Ishikawa (cell line): ENCODE results near the gene NAP1L5.

Experiments
- CEBPB ChIP-seq: IDR thresholded peaks from 2 replicates; pipeline ENCODE4 v1.6.1; 2012
- CREB1 ChIP-seq: IDR thresholded peaks from 2 replicates; pipeline ENCODE4 v1.6.1; 2012; ENCODE audit warnings: low read depth
- EGR1 ChIP-seq: IDR thresholded peaks from 2 replicates; pipeline ENCODE4 v1.6.1; 2012
- EP300 ChIP-seq: IDR thresholded peaks from 2 replicates; pipeline ENCODE4 v1.6.1; 2012; ENCODE audit warnings: borderline replicate concordance
- FOXM1 ChIP-seq: IDR thresholded peaks from 2 replicates; pipeline ENCODE4 v1.6.1; 2012; ENCODE audit warnings: low read depth, borderline replicate concordance
- NFIC ChIP-seq: IDR thresholded peaks from 2 replicates; pipeline ENCODE4 v1.6.1; 2012
- RAD21 ChIP-seq: IDR thresholded peaks from 2 replicates; pipeline ENCODE4 v1.6.1; 2012; ENCODE audit warnings: low read depth
- TAF1 ChIP-seq: IDR thresholded peaks from 2 replicates; pipeline ENCODE4 v1.6.1; 2012; ENCODE audit warnings: low read depth, mild to moderate bottlenecking
- TCF12 ChIP-seq: IDR thresholded peaks from 2 replicates; pipeline ENCODE4 v1.6.1; 2012; ENCODE audit warnings: low read depth
- TEAD4 ChIP-seq: IDR thresholded peaks from 2 replicates; pipeline ENCODE4 v1.6.1; 2012
- USF1 ChIP-seq: IDR thresholded peaks from 2 replicates; pipeline ENCODE4 v1.6.1; 2012
- YY1 ChIP-seq: IDR thresholded peaks from 2 replicates; pipeline ENCODE4 v1.6.1; 2012; ENCODE audit warnings: low read depth
- ZBTB7A ChIP-seq: IDR thresholded peaks from 2 replicates; pipeline ENCODE4 v1.6.1; 2012; ENCODE audit warnings: low read depth
- TF ChIP-seq, protein P1 (sequence below): IDR thresholded peaks from 2 replicates; pipeline ENCODE4 v1.6.1; 2012
- TF ChIP-seq, protein P2 (sequence below): IDR thresholded peaks from 2 replicates; pipeline ENCODE4 v1.6.1; 2012; ENCODE audit warnings: low read depth, mild to moderate bottlenecking

The NAP1L5 gene

GRCh38 chr4:88745175-88745574 lies 47.5 kb upstream of the NAP1L5 start:
- TF ChIP-seq, protein P1, sequence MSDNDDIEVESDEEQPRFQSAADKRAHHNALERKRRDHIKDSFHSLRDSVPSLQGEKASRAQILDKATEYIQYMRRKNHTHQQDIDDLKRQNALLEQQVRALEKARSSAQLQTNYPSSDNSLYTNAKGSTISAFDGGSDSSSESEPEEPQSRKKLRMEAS = no peak
- TF ChIP-seq NFIC (no peak), TAF1 (no peak), TCF12 (no peak), ZBTB7A (no peak), CEBPB (no peak), EP300 (no peak), EGR1 (no peak), FOXM1 (no peak), RAD21 (no peak), YY1 (no peak), TEAD4 (no peak), CREB1 (no peak), USF1 (no peak)
- TF ChIP-seq, protein P2, sequence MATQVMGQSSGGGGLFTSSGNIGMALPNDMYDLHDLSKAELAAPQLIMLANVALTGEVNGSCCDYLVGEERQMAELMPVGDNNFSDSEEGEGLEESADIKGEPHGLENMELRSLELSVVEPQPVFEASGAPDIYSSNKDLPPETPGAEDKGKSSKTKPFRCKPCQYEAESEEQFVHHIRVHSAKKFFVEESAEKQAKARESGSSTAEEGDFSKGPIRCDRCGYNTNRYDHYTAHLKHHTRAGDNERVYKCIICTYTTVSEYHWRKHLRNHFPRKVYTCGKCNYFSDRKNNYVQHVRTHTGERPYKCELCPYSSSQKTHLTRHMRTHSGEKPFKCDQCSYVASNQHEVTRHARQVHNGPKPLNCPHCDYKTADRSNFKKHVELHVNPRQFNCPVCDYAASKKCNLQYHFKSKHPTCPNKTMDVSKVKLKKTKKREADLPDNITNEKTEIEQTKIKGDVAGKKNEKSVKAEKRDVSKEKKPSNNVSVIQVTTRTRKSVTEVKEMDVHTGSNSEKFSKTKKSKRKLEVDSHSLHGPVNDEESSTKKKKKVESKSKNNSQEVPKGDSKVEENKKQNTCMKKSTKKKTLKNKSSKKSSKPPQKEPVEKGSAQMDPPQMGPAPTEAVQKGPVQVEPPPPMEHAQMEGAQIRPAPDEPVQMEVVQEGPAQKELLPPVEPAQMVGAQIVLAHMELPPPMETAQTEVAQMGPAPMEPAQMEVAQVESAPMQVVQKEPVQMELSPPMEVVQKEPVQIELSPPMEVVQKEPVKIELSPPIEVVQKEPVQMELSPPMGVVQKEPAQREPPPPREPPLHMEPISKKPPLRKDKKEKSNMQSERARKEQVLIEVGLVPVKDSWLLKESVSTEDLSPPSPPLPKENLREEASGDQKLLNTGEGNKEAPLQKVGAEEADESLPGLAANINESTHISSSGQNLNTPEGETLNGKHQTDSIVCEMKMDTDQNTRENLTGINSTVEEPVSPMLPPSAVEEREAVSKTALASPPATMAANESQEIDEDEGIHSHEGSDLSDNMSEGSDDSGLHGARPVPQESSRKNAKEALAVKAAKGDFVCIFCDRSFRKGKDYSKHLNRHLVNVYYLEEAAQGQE = no peak

GRCh38 chr4:88744609-88745008 lies 47.0 kb upstream of the NAP1L5 start:
- TF ChIP-seq TAF1 (no peak), USF1 (no peak), NFIC (no peak), YY1 (no peak)
- TF ChIP-seq, protein P1 = no peak

GRCh38 chr4:88743696-88744095 lies 46.1 kb upstream of the NAP1L5 start:
- TF ChIP-seq NFIC (no peak), CEBPB (no peak)
- TF ChIP-seq, protein P1 = no peak
- TF ChIP-seq, protein P2 = no peak

GRCh38 chr4:88742561-88742960 lies 44.9 kb upstream of the NAP1L5 start:
- no peak for TF ChIP-seq TCF12
- no peak for TF ChIP-seq USF1
- TF ChIP-seq TAF1 = no peak
- TF ChIP-seq YY1 = no peak
- no peak for TF ChIP-seq EGR1
- TF ChIP-seq NFIC = no peak
- no peak for TF ChIP-seq CREB1
- TF ChIP-seq FOXM1 = no peak

- TF ChIP-seq TAF1 (no peak), NFIC (no peak), CREB1 (no peak), TCF12 (no peak), CEBPB (no peak), EGR1 (no peak), FOXM1 (no peak), ZBTB7A (no peak), EP300 (no peak), YY1 (no peak), TEAD4 (no peak), USF1 (no peak)
- TF ChIP-seq, protein P1 = no peak
- TF ChIP-seq, protein P2 = no peak
Observed at GRCh38 chr4:88738180-88738579, 40.6 kb upstream of the NAP1L5 start.
